Smooth muscle cell (in vitro differentiated cells): ENCODE data around the gene GOLGA8N. TPM values are rescaled to one million over a fixed set of nuclear protein-coding genes. Genes with fewer than 3 reads are reported as not detected.

Source experiments
- DNase-seq: peaks from one replicate; lab custom pipeline; 2025; ENCODE audit not compliant: unreplicated experiment; lab: John Stamatoyannopoulos, UW
- H2AFZ ChIP-seq: fragments of 200-600 bp; sonication (generic); 2 replicates; pipeline ENCODE4 v1.6.0; 2016; ENCODE audit warnings: antibody characterized with exemption, low read depth, mild to moderate bottlenecking
- H3F3A ChIP-seq: fragments of 200-600 bp; sonication (generic); 2 replicates; pipeline ENCODE4 v1.6.0; 2017; ENCODE audit warnings: antibody characterized with exemption, low read depth
- H3K27ac ChIP-seq: fragments of 200-600 bp; sonication (generic); 2 replicates; pipeline ENCODE4 v1.5.1; 2016; ENCODE audit warnings: low read depth, mild to moderate bottlenecking
- H3K27me3 ChIP-seq: fragments of 200-600 bp; sonication (generic); 2 replicates; pipeline ENCODE4 v1.6.1; 2016; ENCODE audit warnings: low read depth, mild to moderate bottlenecking
- H3K36me3 ChIP-seq: fragments of 200-600 bp; sonication (generic); 2 replicates; pipeline ENCODE4 v1.5.1; 2016; ENCODE audit warnings: low read depth
- H3K4me1 ChIP-seq: fragments of 200-600 bp; sonication (generic); 2 replicates; pipeline ENCODE4 v1.5.1; 2016; ENCODE audit warnings: low read depth
- H3K4me2 ChIP-seq: fragments of 200-600 bp; sonication (generic); 2 replicates; pipeline ENCODE4 v1.6.0; 2016; ENCODE audit warnings: mild to moderate bottlenecking
- H3K4me3 ChIP-seq: fragments of 200-600 bp; sonication (generic); 2 replicates; pipeline ENCODE4 v1.5.1; 2016; ENCODE audit warnings: mild to moderate bottlenecking
- H3K79me2 ChIP-seq: fragments of 200-600 bp; sonication (generic); 2 replicates; pipeline ENCODE4 v1.6.0; 2016; ENCODE audit warnings: low read depth, mild to moderate bottlenecking
- H3K9ac ChIP-seq: fragments of 200-600 bp; sonication (generic); 2 replicates; pipeline ENCODE4 v1.6.0; 2016; ENCODE audit warnings: low read depth
- H3K9me3 ChIP-seq: fragments of 200-600 bp; sonication (generic); replicated peaks from 2 replicates; pipeline ENCODE4 v1.5.1; 2016; ENCODE audit warnings: low read depth
- H4K20me1 ChIP-seq: fragments of 200-600 bp; sonication (generic); 2 replicates; pipeline ENCODE4 v1.6.0; 2016; ENCODE audit warnings: low read depth
- CTCF ChIP-seq: fragments of 200-600 bp; sonication (generic); IDR thresholded peaks from 2 replicates; pipeline ENCODE4 v1.5.1; 2017; ENCODE audit warnings: borderline replicate concordance, mild to moderate bottlenecking, antibody characterized with exemption; ENCODE audit not compliant: insufficient read depth, poor library complexity, severe bottlenecking
- WGBS: methylation state at CpG from one replicate; pipeline ENCODE4 v1.1.7; 2016; ENCODE audit warnings: low lambda C conversion rate; 5-methylcytosine and 5-hydroxymethylcytosine counted together
- polyA plus RNA-seq: library from polyadenylated mRNA; unstranded; fragments of >200 nt; fragmentation: Nextera tagmentation; extraction: Ambion mirVana; gene quantifications from 2 replicates; pipeline ENCODE4 v1.2.1, GENCODE V29; 2016
- total RNA-seq: library from RNA; depleted of rRNA; stranded (reverse); fragments of >200 nt; gene quantifications from 2 replicates; pipeline ENCODE4 v1.2.3, GENCODE V29; 2014

Gene GOLGA8N
- total and polyA plus RNA-seq, 2 experiments from 2014 or later, result 0.39 to 3.1 TPM

DNA sequence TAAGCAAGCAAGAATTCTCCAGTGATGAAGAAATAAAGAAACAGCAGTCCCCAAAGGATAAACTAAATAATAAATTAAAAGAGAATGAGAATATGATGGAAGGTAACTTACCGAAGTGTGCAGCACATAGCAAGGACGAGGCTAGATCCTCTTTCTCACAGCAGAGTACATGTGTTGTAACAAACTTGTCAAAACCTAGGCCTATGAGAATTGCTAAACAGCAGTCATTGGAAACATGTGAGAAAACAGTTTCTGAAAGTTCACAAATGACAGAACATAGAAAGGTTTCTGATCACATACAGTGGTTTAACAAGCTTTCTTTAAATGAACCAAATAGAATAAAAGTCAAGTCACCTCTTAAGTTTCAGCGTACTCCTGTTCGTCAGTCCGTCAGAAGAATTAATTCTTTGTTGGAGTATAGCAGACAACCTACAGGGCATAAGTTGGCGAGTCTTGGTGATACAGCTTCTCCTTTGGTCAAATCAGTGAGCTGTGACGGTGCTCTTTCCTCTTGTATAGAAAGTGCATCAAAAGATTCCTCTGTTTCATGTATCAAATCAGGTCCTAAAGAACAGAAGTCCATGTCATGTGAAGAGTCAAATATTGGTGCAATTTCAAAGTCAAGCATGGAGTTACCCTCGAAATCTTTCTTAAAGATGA, 43.8 kb downstream of the GOLGA8N start:
- Histone ChIP-seq H3K27me3 (no peaks in the 10 kb centered on the region), H3F3A (no peaks in the 10 kb centered on the region), H3K4me1 (no peaks in the 10 kb centered on the region), H3K36me3 (peaks cover 17% of the 10 kb centered on the region), H2AFZ (no peak overlapping the region), H3K4me3 (no peak overlapping the region), H3K27ac (no peak overlapping the region), H3K9ac (no peak overlapping the region), H3K9me3 (no peaks in the 10 kb centered on the region), H4K20me1 (no peaks in the 10 kb centered on the region), H3K79me2 (no peaks in the 10 kb centered on the region), H3K4me2 (no peak overlapping the region)
- TF ChIP-seq CTCF, result no peak
- 97% methylated on average over 8 of the region's 8 CpGs for WGBS
- DNase-seq, result no peak

DNA sequence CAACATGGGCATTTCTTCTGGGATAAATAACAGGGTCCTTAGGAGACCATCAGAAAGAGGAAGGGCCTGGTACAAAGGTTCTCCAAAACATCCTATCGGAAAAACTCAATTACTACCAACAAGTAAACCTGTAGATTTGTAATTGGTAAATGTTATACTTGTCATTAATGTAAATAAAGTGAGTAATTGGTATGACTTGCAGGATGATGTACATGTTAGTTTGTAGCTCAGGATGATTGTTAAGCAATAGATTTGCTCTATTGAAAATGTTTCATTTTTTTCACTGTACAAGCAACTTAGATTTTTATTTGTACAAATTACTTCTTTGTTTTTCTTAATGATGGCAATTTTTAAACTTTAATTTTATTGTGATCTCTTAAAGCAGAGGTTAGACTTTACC, 44.4 kb downstream of the GOLGA8N start:
- no peaks in the 10 kb centered on the region for H3K4me1 ChIP-seq
- no peak for TF ChIP-seq CTCF
- no peaks in the 10 kb centered on the region for H3K9me3 ChIP-seq
- H3K4me3 ChIP-seq, result no peak overlapping the region
- WGBS, result 100% methylated on average over 1 of the region's 1 CpG
- DNase-seq, result no peak
- no peaks in the 10 kb centered on the region for H3F3A ChIP-seq
- H2AFZ ChIP-seq, result no peak overlapping the region
- no peaks in the 10 kb centered on the region for H4K20me1 ChIP-seq
- H3K9ac ChIP-seq, result no peak overlapping the region
- no peaks in the 10 kb centered on the region for H3K79me2 ChIP-seq
- H3K27ac ChIP-seq, result no peak overlapping the region
- H3K36me3 ChIP-seq, result peaks cover 17% of the 10 kb centered on the region
- H3K27me3 ChIP-seq, result no peaks in the 10 kb centered on the region
- H3K4me2 ChIP-seq, result no peak overlapping the region

- no peak for TF ChIP-seq CTCF
- Histone ChIP-seq H3K9me3 (no peaks in the 10 kb centered on the region), H3K4me1 (no peaks in the 10 kb centered on the region), H3K79me2 (no peaks in the 10 kb centered on the region), H3K36me3 (peaks cover 8% of the 10 kb centered on the region), H3F3A (no peaks in the 10 kb centered on the region), H3K9ac (no peak within 1 kb of the TSS), H3K4me2 (peak within 1 kb of the TSS; percentile 83), H4K20me1 (no peaks in the 10 kb centered on the region), H3K27ac (no peak within 1 kb of the TSS), H3K27me3 (no peaks in the 10 kb centered on the region), H2AFZ (peak within 1 kb of the TSS; percentile 42), H3K4me3 (peak within 1 kb of the TSS; percentile 37)
- 25% methylated on average over 22 of the region's 22 CpGs for WGBS
- DNase-seq, result no peak
These were observed 48.3 kb downstream of the GOLGA8N start, which contains the start of gene SCG5 for GRCh38 chr15:32641517-32642059. Gene SCG5, plus strand, starts transcription at chr15:32641710. Its CDS starts 1,883 bp downstream, at chr15:32643593.
